ENCODE data around the gene MRNIP. TPM values are rescaled to one million over a fixed set of nuclear protein-coding genes. Genes with fewer than 3 reads are reported as not detected.

The MRNIP gene
- polyA plus RNA-seq, 2 of the 4 experiments (the other 2 are of a cell fraction): 21.4 to 29.7 TPM

GRCh38 chr5:179800071-179800695 lies 58.4 kb downstream of the MRNIP start:
- Histone ChIP-seq H3K4me3 (no peak overlapping the region), H3K27ac (no peak overlapping the region), H3K4me2 (no peak overlapping the region), H3K4me1 (peaks cover 43% of the 10 kb centered on the region), H3K9me3 (no peaks in the 10 kb centered on the region)
- ChIA-PET POLR2A (no interaction called here), CTCF (interaction anchor here (0.9 to 6.2 kb wide), 5 partner anchors 12 to 291 kb away, joined by 4 to 86 read pairs (median 13); partner anchors contain the start of genes MAML1 and TBC1D9B)
- WGBS (ENCODE audit: missing lambda C conversion rate): 92% methylated on average over 21 of the region's 21 CpGs
- DNase-seq (ENCODE audit: low read depth in 1 of 2, low spot score in 1 of 2) (no peak), ATAC-seq (no peak), FAIRE-seq (no peak)
- TF ChIP-seq NPAS2 (CRISPR knock-in tag; IDR thresholded peaks at IDR 0.05; ENCODE audit: borderline replicate concordance) (no peak), REST (IDR thresholded peaks at IDR 0.05) (no peak), USF2 (IDR thresholded peaks at IDR 0.05) (no peak), KDM1A (IDR thresholded peaks at IDR 0.05; ENCODE audit: low read depth) (no peak), CHD4 (IDR thresholded peaks at IDR 0.05; ENCODE audit: borderline replicate concordance) (no peak), HMGXB4 (CRISPR knock-in tag; IDR thresholded peaks at IDR 0.05; ENCODE audit: borderline replicate concordance) (no peak), HDAC2 (IDR thresholded peaks at IDR 0.05) (no peak), GATA3 (IDR thresholded peaks at IDR 0.05; ENCODE audit: borderline replicate concordance) (no peak), KDM5A (IDR thresholded peaks at IDR 0.05) (no peak), EHF (CRISPR knock-in tag; IDR thresholded peaks at IDR 0.05) (no peak), HOXB13 (CRISPR knock-in tag; IDR thresholded peaks at IDR 0.05; ENCODE audit: low read depth) (no peak), CBX8 (IDR thresholded peaks at IDR 0.05) (no peak)

GRCh38 chr5:179799644-179799973 lies 59.0 kb downstream of the MRNIP start:
- 92% methylated on average over 3 of the region's 5 CpGs for WGBS (ENCODE audit: missing lambda C conversion rate)
- Histone ChIP-seq H3K9me3 (no peaks in the 10 kb centered on the region), H3K4me2 (no peak overlapping the region), H3K27ac (no peak overlapping the region), H3K4me1 (peaks cover 41% of the 10 kb centered on the region), H3K4me3 (no peak overlapping the region)
- CTCF ChIA-PET: interaction anchor here (6.2 kb wide), 1 partner anchor 29 kb away, joined by 86 read pairs; no protein-coding TSS in a partner anchor
- no peak for FAIRE-seq
- POLR2A ChIA-PET: no interaction called here
- no peak for ATAC-seq
- no peak for DNase-seq (ENCODE audit: low read depth in 1 of 2, low spot score in 1 of 2)
- TF ChIP-seq MYC (IDR thresholded peaks at IDR 0.05; ENCODE audit: borderline replicate concordance, low read length) (no peak), USF2 (IDR thresholded peaks at IDR 0.05) (no peak), PBX3 (IDR thresholded peaks at IDR 0.05) (no peak), CHD2 (IDR thresholded peaks at IDR 0.05; ENCODE audit: low read length, partially characterized antibody) (no peak), HEYL (CRISPR knock-in tag; IDR thresholded peaks at IDR 0.05) (no peak), HOXA7 (CRISPR knock-in tag; IDR thresholded peaks at IDR 0.05) (no peak), CEBPB (IDR thresholded peaks at IDR 0.05) (no peak), SMC3 (IDR thresholded peaks at IDR 0.05) (no peak), CBX8 (IDR thresholded peaks at IDR 0.05) (no peak), NPAS2 (CRISPR knock-in tag; IDR thresholded peaks at IDR 0.05; ENCODE audit: borderline replicate concordance) (no peak), RAD21 (conservative IDR thresholded peaks at IDR 0.05 in 1 of 2, IDR thresholded peaks at IDR 0.05 in 1 of 2) (no peak), JUN (IDR thresholded peaks at IDR 0.05) (no peak), FOSB (CRISPR knock-in tag; IDR thresholded peaks at IDR 0.05) (no peak), RARB (CRISPR knock-in tag; IDR thresholded peaks at IDR 0.05) (no peak), NR3C1 (IDR thresholded peaks at IDR 0.05) (no peak), REST (IDR thresholded peaks at IDR 0.05) (no peak), HES2 (IDR thresholded peaks at IDR 0.05) (no peak)
